ENCODE measurements around the gene MC1R.

GRCh38 chr16:89907055-89907814 lies 11.4 kb upstream of the MC1R start:
- TF ChIP-seq CTCF (conservative IDR thresholded peaks at IDR 0.05; ENCODE audit: low read depth, low read length) (no peak), MAZ (IDR thresholded peaks at IDR 0.05; ENCODE audit: borderline replicate concordance, low read depth, low read length) (no peak)

Data from IMR-90 (cell line).